ENCODE data around the gene NPHP4. TPM values are rescaled to one million over a fixed set of nuclear protein-coding genes. Genes with fewer than 3 reads are reported as not detected.

Gene NPHP4
- 4.4 to 5.5 TPM (median 5.1 TPM) in 5 replicates for total RNA-seq (2022; extraction: Qiagen RNA extraction)

DNA sequence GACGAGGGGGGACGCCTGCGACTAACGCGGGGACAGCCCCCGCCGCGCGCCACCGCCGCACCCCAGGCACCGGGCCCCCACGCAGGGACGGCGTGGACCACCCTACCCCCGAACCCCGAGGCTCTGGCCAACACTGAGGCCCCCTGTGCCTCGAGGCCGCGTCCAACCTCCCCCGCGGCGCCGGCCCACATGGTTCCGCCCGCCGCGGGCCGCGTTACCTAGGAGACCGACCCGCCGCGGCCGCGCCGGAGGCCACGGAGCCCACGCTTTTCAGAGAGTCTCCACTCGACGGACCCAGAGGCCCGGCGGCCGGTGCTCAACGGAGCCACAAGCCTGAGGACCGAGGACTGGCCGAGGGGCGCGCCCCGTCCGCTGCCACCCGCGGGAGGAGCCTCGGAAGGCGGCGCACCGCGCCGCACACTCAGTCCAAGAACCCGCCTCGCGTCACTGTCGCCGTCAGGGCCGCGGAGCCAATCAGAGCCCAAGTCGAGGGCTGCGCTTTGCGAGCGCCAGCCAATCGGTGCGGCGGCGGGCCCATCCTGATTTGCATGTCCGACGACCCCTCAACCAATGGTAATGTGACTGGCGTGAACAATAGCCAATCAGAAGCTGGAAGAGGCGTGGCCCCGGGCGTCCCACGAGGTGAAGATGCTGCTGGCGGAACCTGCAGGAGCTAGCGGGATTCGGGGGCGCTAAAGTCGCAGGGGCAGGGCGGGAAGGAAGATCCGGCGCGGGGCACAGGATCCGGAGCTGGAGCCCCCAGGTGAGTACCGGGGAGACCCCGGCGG, at the start of gene NPHP4:
Gene NPHP4, minus strand, starts transcription at position 400 of the 788 bp plus-strand sequence. CDS start 6,136 bp downstream, outside the sequence.

Other genes with a start within 250 kb of the NPHP4 start
- 6.6 to 9.1 TPM (median 7.2 TPM) in 5 replicates for gene KCNAB2, start 53.5 kb upstream of the NPHP4 start, total RNA-seq (2022; extraction: Qiagen RNA extraction)
- 1.5 to 2.2 TPM (median 1.9 TPM) in 5 replicates for gene CHD5, start 187.9 kb upstream of the NPHP4 start, total RNA-seq (2022; extraction: Qiagen RNA extraction)
- 263 to 490 TPM (median 455 TPM) in 5 replicates for gene RPL22, start 207.2 kb upstream of the NPHP4 start, total RNA-seq (2022; extraction: Qiagen RNA extraction)
- gene RNF207, start 213.7 kb upstream of the NPHP4 start, total RNA-seq (2022; extraction: Qiagen RNA extraction): 8.9 to 13.2 TPM (median 11.1 TPM) in 5 replicates
- 51.7 to 59.9 TPM (median 56.4 TPM) in 5 replicates for gene ICMT, start 243.5 kb upstream of the NPHP4 start, total RNA-seq (2022; extraction: Qiagen RNA extraction)